HUES48 (cell line): ENCODE data around the gene GATA5.

Experiments
- H3K27ac ChIP-seq: one replicate; pipeline ENCODE4 v1.7.0; 2013; ENCODE audit warnings: low read depth, low read length, inconsistent platforms
- H3K27me3 ChIP-seq: 2 replicates; pipeline ENCODE4 v1.6.1; 2013; ENCODE audit warnings: mild to moderate bottlenecking, low read length; ENCODE audit not compliant: control insufficient read depth, insufficient read depth
- H3K36me3 ChIP-seq: 2 replicates; pipeline ENCODE4 v1.6.1; 2013; ENCODE audit warnings: low read length; ENCODE audit not compliant: control insufficient read depth, insufficient read depth
- H3K4me1 ChIP-seq: 2 replicates; pipeline ENCODE4 v1.6.1; 2013; ENCODE audit warnings: mild to moderate bottlenecking, low read length; ENCODE audit not compliant: control insufficient read depth, insufficient read depth
- H3K4me3 ChIP-seq: 2 replicates; pipeline ENCODE4 v1.5.1; 2013; ENCODE audit warnings: mild to moderate bottlenecking, low read depth, low read length
- H3K9ac ChIP-seq: 2 replicates; pipeline ENCODE4 v1.6.1; 2013; ENCODE audit warnings: mild to moderate bottlenecking, low read depth, low read length, moderate library complexity
- H3K9me3 ChIP-seq: 2 replicates; pipeline ENCODE4 v1.6.1; 2013; ENCODE audit warnings: low read length; ENCODE audit not compliant: control insufficient read depth, insufficient read depth

GATA5 gene

DNA sequence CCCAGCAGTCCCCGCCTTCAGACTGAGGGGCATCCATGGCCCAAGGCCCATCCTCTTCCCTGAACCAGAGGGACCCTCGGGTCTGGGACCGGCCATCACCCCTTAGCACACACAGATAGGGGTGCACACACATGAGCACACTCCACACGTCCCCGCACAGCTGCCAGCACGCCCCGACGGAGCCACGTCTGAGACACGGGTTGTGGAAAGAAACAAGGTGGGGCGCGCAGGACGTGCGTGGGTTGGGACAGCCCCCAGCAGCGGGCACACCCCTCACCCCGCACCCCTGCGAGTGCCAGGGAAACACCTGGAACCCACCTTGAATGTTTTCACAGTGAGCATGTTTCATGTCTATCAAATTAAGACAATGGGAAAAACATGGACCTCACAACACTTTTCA is 6.4 kb downstream of the GATA5 start:
- Histone ChIP-seq H3K9ac (no peak overlapping the region), H3K4me3 (no peak overlapping the region), H3K27me3 (peaks cover 30% of the 10 kb centered on the region), H3K36me3 (no peaks in the 10 kb centered on the region), H3K4me1 (peaks cover 1% of the 10 kb centered on the region; the same call in 1 of the 2 replicates), H3K9me3 (no peaks in the 10 kb centered on the region), H3K27ac (no peak overlapping the region)

DNA sequence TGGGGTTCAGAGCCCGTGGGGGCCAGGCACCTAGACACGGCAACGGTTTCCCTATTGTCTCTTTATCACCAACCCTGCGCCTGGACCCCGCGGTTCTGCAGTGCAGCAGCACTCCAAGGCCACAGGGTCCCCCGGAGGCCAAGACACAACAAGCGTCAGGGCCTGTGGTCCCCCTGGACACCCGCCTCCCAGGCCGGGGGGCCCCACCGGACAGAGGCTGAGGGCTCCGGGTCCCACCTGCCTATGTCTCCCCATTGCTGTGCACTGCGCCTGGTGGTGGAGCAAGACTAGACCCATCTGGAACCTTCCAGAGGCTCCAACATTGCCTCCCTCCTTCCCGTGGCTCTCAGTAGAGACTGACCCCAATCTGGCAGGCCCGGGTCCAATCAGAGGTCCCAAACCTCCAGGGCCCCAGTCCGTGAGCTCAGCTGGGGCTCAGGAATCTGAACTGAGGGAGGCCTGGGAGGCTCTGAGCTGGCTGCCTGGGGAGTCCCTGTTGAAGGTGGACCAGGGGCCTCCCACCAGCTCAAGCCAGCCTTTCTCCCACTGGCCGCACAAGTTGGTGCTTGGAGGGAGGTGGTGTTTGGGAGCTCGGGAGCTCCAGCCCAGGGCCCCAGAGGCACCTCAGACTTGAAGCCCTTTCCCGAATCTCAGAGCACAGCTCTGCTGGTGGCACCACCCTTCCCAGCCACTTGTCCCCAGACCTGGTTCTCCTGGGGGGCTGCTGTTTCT is 8.8 kb downstream of the GATA5 start:
- Histone ChIP-seq H3K9me3 (no peaks in the 10 kb centered on the region), H3K4me3 (no peak overlapping the region), H3K27me3 (peaks cover 7% of the 10 kb centered on the region), H3K9ac (no peak overlapping the region), H3K36me3 (no peaks in the 10 kb centered on the region), H3K27ac (no peak overlapping the region), H3K4me1 (no peaks in the 10 kb centered on the region)

DNA sequence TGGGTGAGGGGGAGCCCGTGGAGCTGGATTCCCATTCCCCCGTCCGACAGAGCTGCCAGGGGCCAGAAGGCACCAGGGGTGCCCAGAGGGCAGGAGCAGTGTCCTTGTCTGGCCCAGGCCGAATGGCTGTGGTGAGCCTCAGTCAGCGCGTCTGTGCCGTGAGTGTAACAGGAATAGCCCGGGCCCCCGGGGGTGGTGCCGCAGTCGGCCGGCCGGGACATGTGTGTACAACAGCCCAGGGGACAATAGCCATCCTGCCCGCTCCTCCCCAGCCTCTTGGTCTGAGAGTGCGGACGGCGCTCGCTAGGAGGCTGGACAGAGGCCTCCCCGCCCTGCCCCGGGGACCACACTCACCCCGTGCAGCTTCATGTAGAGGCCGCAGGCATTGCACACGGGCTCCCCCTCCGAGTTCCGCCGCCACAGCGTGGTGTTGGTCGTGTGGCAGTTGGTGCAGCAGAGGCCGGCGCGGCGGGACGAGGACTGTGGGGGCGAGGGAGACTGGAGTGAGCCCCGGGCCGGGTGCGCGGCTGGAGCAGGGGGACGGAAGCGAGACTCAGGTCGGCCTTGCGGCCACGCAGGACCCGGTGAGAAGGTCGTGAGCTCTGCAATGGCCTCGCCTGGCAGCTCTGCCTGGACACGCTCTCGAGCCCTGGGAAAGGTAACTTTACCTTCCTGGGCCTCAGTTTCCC is 9.6 kb downstream of the GATA5 start:
- H3K4me1 ChIP-seq, result no peaks in the 10 kb centered on the region
- no peak overlapping the region for H3K27ac ChIP-seq
- no peak overlapping the region for H3K4me3 ChIP-seq
- no peaks in the 10 kb centered on the region for H3K36me3 ChIP-seq
- H3K9ac ChIP-seq, result no peak overlapping the region
- H3K9me3 ChIP-seq, result no peaks in the 10 kb centered on the region
- H3K27me3 ChIP-seq, result peaks cover 7% of the 10 kb centered on the region

DNA sequence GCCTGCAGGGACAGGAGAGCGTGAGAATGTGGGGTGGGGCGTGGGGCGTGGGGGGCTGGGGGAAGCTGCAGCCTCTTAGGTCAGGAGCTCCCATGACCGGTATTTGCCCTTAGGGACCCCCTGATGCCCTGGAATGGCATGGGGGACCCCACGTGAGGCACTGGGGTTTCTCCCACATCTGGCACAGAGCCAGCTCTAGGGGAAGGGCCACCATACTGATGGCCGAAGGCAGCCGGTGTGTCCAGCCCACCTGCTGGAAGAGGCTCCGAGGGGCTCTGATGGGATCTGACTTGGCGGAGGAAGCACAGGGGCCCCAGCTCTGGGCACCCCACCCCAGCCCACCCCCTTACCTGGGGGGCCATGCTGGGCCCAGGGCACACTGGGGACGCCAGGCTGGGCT is 10.8 kb downstream of the GATA5 start:
- Histone ChIP-seq H3K27ac (no peak overlapping the region), H3K9ac (no peak overlapping the region), H3K27me3 (peaks cover 3% of the 10 kb centered on the region), H3K4me1 (no peaks in the 10 kb centered on the region), H3K36me3 (no peaks in the 10 kb centered on the region), H3K4me3 (no peak overlapping the region), H3K9me3 (no peaks in the 10 kb centered on the region)

DNA sequence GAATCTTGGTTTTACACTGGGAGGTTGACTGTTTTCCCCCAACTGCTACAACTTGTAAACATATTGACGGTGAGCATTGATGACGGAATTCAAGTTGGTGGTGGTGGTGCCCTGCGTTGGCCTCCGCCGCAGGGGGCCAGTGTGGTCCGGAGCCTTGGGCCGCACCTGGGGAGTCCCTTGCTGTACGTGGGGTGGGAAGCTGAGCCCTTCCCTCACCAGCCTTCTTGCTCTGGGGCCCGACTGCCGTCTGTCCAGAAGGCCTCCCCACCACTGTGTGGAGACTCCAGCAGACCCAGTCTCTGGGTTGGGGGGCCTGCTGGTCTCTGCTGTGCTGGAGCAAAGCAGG is 11.4 kb downstream of the GATA5 start:
- Histone ChIP-seq H3K36me3 (no peaks in the 10 kb centered on the region), H3K9ac (no peak overlapping the region), H3K27me3 (no peaks in the 10 kb centered on the region; the same call in 1 of the 2 replicates), H3K4me3 (no peak overlapping the region), H3K9me3 (no peaks in the 10 kb centered on the region), H3K4me1 (no peaks in the 10 kb centered on the region), H3K27ac (no peak overlapping the region)

DNA sequence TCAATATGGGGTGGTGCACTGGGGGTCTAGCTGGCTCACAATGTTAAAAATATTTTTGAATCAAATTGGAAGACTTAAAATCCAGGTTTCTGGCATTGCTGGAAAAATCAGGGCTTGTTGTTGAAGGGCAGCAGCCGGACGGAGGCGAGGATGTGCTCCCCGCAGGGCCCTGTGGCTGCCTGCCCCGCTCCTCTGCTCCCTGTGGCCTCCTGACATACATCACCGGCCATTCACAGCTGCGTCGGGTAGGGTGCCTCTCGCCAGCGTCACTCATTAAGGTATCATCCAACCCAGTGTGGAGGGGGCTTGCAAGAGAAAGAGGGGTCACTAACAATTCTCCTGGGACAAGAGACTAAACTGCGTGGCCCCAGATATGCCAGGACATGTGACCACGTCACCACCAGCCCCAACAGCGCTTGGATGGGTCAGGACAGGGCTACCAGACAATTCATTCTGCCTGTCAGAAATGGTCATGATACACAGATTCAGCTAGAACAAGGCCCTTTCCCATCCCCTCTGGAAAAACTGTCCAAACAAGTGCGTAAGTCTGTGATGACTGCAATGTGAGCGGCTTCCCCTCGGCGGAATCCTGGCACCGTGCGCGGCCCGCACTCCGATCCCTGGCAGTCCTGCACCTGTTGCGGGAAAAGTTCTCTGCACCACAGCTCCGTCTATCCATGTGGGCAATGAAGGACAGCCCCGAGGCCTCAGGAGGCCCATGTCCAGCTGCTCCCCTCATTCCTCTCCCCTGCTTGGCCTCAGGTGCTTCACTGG is 12.0 kb downstream of the GATA5 start:
- no peak overlapping the region for H3K27ac ChIP-seq
- no peaks in the 10 kb centered on the region for H3K27me3 ChIP-seq
- no peaks in the 10 kb centered on the region for H3K9me3 ChIP-seq

DNA sequence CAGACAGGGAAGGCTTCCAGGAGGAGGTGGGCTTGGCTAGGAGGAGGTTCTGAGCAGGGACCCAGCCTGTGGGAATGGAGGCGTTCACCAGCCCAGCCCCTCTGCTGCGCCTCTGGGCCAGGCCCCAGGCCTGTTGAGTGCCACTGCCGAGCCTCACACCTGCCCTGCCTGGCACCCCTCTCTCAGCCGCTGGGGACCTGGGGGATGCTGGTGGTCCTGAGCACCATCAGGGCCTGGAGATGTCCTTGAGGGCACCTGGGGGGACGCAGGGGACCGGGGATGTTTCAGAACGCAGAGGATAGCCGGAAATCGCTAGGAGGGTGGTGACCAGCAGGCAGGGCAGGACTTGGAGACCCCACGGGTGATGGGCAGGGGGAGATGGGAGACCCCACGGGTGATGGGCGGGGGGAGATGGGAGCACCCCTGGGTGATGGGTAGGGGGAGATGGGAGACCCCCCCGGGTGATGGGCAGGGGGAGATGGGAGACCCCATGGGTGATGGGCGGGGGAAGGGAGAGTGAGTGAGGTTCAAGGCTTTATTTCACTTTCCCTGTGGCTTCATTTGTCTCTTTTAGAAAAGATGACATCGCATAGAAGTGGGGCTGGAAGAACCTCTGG is 12.7 kb downstream of the GATA5 start:
- Histone ChIP-seq H3K36me3 (no peaks in the 10 kb centered on the region), H3K27me3 (no peaks in the 10 kb centered on the region), H3K4me3 (no peak overlapping the region), H3K4me1 (no peaks in the 10 kb centered on the region), H3K9ac (no peak overlapping the region), H3K27ac (no peak overlapping the region), H3K9me3 (no peaks in the 10 kb centered on the region)

More for the DNA sequence above, 12.0 kb downstream of the GATA5 start:
- Histone ChIP-seq H3K36me3 (no peaks in the 10 kb centered on the region), H3K4me1 (no peaks in the 10 kb centered on the region), H3K9ac (no peak overlapping the region), H3K4me3 (no peak overlapping the region)

DNA sequence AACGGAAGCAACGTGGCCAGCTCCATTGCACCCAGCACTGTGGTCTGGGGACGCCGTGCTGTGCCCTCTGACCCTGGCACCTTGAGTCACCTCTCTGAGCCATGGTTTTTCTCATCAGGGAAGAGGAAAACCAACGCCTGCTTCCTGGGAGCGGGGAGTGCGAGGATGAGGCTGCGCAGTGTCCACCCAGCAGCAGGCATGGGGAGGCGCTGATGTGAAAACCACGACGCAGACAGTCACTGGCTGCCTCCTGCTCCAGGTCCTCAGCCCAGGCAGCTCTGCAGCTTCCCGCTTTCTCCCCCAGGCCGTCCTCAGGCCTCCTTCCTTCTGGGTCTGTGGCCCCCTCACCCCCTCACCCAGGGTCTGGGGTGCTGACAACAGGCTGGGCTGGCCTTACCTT is 14.0 kb downstream of the GATA5 start:
- no peak overlapping the region for H3K27ac ChIP-seq
- no peaks in the 10 kb centered on the region for H3K27me3 ChIP-seq
- H3K9ac ChIP-seq, result no peak overlapping the region
- no peak overlapping the region for H3K4me3 ChIP-seq
- H3K9me3 ChIP-seq, result no peaks in the 10 kb centered on the region
- H3K36me3 ChIP-seq, result no peaks in the 10 kb centered on the region
- no peaks in the 10 kb centered on the region for H3K4me1 ChIP-seq

DNA sequence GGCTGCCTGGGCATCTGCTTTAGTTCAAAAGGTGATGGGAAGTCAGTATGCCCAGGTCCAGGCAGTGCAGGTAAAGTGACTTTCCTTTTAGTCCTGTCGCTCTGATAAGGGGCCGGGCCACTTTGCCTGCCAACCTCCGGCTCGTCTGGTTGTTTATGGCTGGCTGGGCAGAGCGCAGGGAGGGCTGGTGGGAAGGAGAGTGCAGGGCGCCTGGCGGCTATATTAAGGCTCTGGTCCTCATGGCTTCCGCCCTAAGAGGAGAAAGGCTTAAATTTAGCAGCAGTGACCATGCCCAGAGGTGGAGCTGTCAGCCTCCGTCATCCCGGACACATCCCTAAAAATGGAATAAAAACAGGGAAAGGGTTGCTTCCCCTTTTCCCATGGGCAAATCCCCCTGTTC is 14.6 kb downstream of the GATA5 start:
- H3K27ac ChIP-seq, result no peak overlapping the region
- no peaks in the 10 kb centered on the region for H3K36me3 ChIP-seq
- H3K4me1 ChIP-seq, result no peaks in the 10 kb centered on the region
- no peaks in the 10 kb centered on the region for H3K9me3 ChIP-seq
- H3K9ac ChIP-seq, result no peak overlapping the region
- H3K27me3 ChIP-seq, result no peaks in the 10 kb centered on the region
- H3K4me3 ChIP-seq, result no peak overlapping the region

DNA sequence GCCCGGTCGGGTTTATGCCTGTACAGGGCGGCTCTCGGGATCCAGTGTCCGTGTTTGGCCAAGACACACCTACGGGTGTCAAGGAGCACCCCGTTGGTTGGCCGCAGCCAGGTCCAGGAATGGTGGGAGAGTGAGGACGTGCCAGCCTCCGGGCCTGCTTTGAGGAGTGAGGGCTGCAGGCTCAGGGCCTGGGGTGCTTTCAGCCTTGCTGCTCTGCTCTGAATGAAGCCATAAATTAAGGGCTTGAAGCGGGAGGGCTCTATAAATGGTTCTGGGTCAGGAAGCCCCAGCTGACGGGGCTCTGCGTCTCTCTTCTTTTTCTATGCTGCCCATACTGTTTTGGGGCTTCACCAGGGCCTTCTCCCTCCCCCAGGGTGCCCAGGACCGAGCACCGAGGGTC is 15.1 kb downstream of the GATA5 start:
- no peaks in the 10 kb centered on the region for H3K4me1 ChIP-seq
- H3K36me3 ChIP-seq, result no peaks in the 10 kb centered on the region
- no peak overlapping the region for H3K27ac ChIP-seq
- no peak overlapping the region for H3K4me3 ChIP-seq
- no peaks in the 10 kb centered on the region for H3K27me3 ChIP-seq
- H3K9ac ChIP-seq, result no peak overlapping the region
- H3K9me3 ChIP-seq, result no peaks in the 10 kb centered on the region

DNA sequence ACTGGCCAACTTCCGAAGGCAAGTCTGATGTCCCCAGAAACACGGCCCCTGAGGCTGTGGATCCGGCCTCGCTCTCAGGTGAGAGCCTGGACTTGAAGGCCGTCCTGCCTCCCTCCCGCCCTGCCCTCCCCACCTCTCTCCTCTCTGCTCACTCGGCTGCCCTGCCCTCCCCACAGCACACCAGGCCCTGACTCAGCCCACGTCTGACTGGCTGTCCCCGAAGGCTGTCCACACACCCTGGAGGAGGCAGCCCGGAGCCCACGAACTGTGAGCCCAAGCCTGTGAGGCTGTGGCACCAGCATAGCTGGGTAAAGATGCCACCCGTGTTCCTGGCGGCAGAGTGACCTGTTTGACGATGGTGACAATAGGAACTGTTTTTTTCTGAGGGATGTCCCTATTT is 16.3 kb downstream of the GATA5 start:
- H3K27ac ChIP-seq, result no peak overlapping the region
- H3K9ac ChIP-seq, result no peak overlapping the region
- no peaks in the 10 kb centered on the region for H3K9me3 ChIP-seq
- no peak overlapping the region for H3K4me3 ChIP-seq
- no peaks in the 10 kb centered on the region for H3K27me3 ChIP-seq
- H3K36me3 ChIP-seq, result no peaks in the 10 kb centered on the region
- H3K4me1 ChIP-seq, result no peaks in the 10 kb centered on the region
